ENCODE results near the gene HS6ST3. TPM values are rescaled to one million over a fixed set of nuclear protein-coding genes. Genes with fewer than 3 reads are reported as not detected.
"Not testable (repeated sequence)": the region's sequence is repeated elsewhere in the genome, so short reads cannot be mapped to it uniquely, and the experiment has no call there.

HS6ST3 gene
- 10 to 100 TPM in 2 of 8 experiments, 1 to 10 TPM in 3, under 1 TPM in 3; 0.04 to 17.2 (median 4.5) TPM for total RNA-seq

- in situ Hi-C loops (cut with MboI; ENCODE audit: low pct_unique_long_range_greater_than_20kb in 2 of 9, low sequenced_read_pairs in 9 of 9, unreplicated experiment in 9 of 9): no loop called here
- ATAC-seq (replicated peaks in 6 of 8): peak; percentile 56 to 82 (median 78)
- Histone ChIP-seq H3K4me3 (peak within 1 kb of the TSS; percentile 44 to 74 (median 56)), H3K4me1 (replicated peaks in 1 of 2) (peaks cover 0 to 6% of the 10 kb centered on the region in 2 donors), H3K27ac (no peak within 1 kb of the TSS)
- 0 to 20% (median 6%) methylated on average over 1 to 9 of the region's 35 CpGs; no CpG with 5 or more reads in 6 of the 10 experiments for WGBS, 10 experiments
Observed at GRCh38 chr13:96089749-96090239, at the start of gene HS6ST3. TSS of gene HS6ST3 (plus strand) at chr13:96090107.

GRCh38 chr13:96041326-96042110 lies 48.4 kb upstream of the HS6ST3 start:
- ATAC-seq (replicated peaks in 6 of 8): peak in 3 of 8 experiments; percentile 52 to 82 (median 71)
- in situ Hi-C loops (cut with MboI; ENCODE audit: low pct_unique_long_range_greater_than_20kb in 2 of 9, low sequenced_read_pairs in 9 of 9, unreplicated experiment in 9 of 9): loop anchor here in 1 of 9 experiments (25.0 kb wide), 1 partner anchor 771 kb away; no protein-coding TSS in a partner anchor
- H3K4me3 ChIP-seq: no peak overlapping the region
- H3K27ac ChIP-seq: no peak overlapping the region
- 60 to 100% (median 83%) methylated on average over 1 to 4 of the region's 4 CpGs; no CpG with 5 or more reads in 6 of the 10 experiments for WGBS, 10 experiments
- H3K4me1 ChIP-seq (replicated peaks in 1 of 2): no peaks in the 10 kb centered on the region

GRCh38 chr13:96044238-96044637 lies 45.7 kb upstream of the HS6ST3 start:
- no peak for ATAC-seq (replicated peaks in 6 of 8)
- Histone ChIP-seq H3K4me3 (no peak overlapping the region), H3K27ac (no peak overlapping the region), H3K4me1 (replicated peaks in 1 of 2) (no peaks in the 10 kb centered on the region)
- in situ Hi-C loops (cut with MboI; ENCODE audit: low pct_unique_long_range_greater_than_20kb in 2 of 9, low sequenced_read_pairs in 9 of 9, unreplicated experiment in 9 of 9): loop anchor here in 1 of 9 experiments (25.0 kb wide), 1 partner anchor 768 kb away; no protein-coding TSS in a partner anchor
- 83 to 100% (median 100%) methylated on average over 1 of the region's 1 CpG; no CpG with 5 or more reads in 3 of the 10 experiments for WGBS, 10 experiments

- not testable (repeated sequence) for H3K27ac ChIP-seq; H3K4me3 ChIP-seq; H3K4me1 ChIP-seq (replicated peaks in 1 of 2); ATAC-seq (replicated peaks in 6 of 8)
- 85 to 100% (median 100%) methylated on average over 1 to 10 of the region's 16 CpGs; no CpG with 5 or more reads in 4 of the 10 experiments for WGBS, 10 experiments
- in situ Hi-C loops (cut with MboI; ENCODE audit: low pct_unique_long_range_greater_than_20kb in 2 of 9, low sequenced_read_pairs in 9 of 9, unreplicated experiment in 9 of 9): loop anchor here in 1 of 9 experiments (25.0 kb wide), 1 partner anchor 766 kb away; no protein-coding TSS in a partner anchor
Observed at GRCh38 chr13:96046449-96047126, 43.3 kb upstream of the HS6ST3 start.

GRCh38 chr13:96050955-96051354 lies 39.0 kb upstream of the HS6ST3 start:
- ATAC-seq (replicated peaks in 6 of 8); H3K27ac ChIP-seq; H3K4me1 ChIP-seq (replicated peaks in 1 of 2); H3K4me3 ChIP-seq; in situ Hi-C loops (cut with MboI; ENCODE audit: low pct_unique_long_range_greater_than_20kb in 2 of 9, low sequenced_read_pairs in 9 of 9, unreplicated experiment in 9 of 9): not testable (repeated sequence)
- 100% methylated on average over 1 of the region's 4 CpGs; no CpG with 5 or more reads in 9 of the 10 experiments for whole genome bisulfite sequencing, 10 experiments

- in situ Hi-C loops (cut with MboI; ENCODE audit: low pct_unique_long_range_greater_than_20kb in 2 of 9, low sequenced_read_pairs in 9 of 9, unreplicated experiment in 9 of 9); ATAC-seq (replicated peaks in 6 of 8); H3K27ac ChIP-seq; H3K4me1 ChIP-seq (replicated peaks in 1 of 2): not testable (repeated sequence)
- 89 to 100% (median 96%) methylated on average over 2 to 5 of the region's 5 CpGs for WGBS, 10 experiments
- peak overlapping the region in 1 of 5 donors; percentile 78 for H3K4me3 ChIP-seq
Observed at GRCh38 chr13:96051491-96051890, 38.4 kb upstream of the HS6ST3 start.

GRCh38 chr13:96051946-96052345 lies 38.0 kb upstream of the HS6ST3 start:
- H3K4me3 ChIP-seq: peak overlapping the region in 4 of 5 donors; percentile 60 to 87 (median 77)
- 9 to 100% (median 79%) methylated on average over 1 to 3 of the region's 3 CpGs; no CpG with 5 or more reads in 2 of the 10 experiments for WGBS, 10 experiments
- H3K4me1 ChIP-seq (replicated peaks in 1 of 2); in situ Hi-C loops (cut with MboI; ENCODE audit: low pct_unique_long_range_greater_than_20kb in 2 of 9, low sequenced_read_pairs in 9 of 9, unreplicated experiment in 9 of 9); H3K27ac ChIP-seq; ATAC-seq (replicated peaks in 6 of 8): not testable (repeated sequence)

GRCh38 chr13:96052656-96053002 lies 37.3 kb upstream of the HS6ST3 start:
- H3K4me3 ChIP-seq: peak overlapping the region; percentile 60 to 87 (median 76)
- ATAC-seq (replicated peaks in 6 of 8): peak; percentile 20 to 59 (median 44)
- WGBS, 10 experiments: 0 to 7% (median 0%) methylated on average over 2 to 7 of the region's 12 CpGs; no CpG with 5 or more reads in 3 of the 10 experiments
- in situ Hi-C loops (cut with MboI; ENCODE audit: low pct_unique_long_range_greater_than_20kb in 2 of 9, low sequenced_read_pairs in 9 of 9, unreplicated experiment in 9 of 9): no loop called here
- H3K4me1 ChIP-seq (replicated peaks in 1 of 2): peaks cover 0 to 2% of the 10 kb centered on the region in 2 donors
- peak overlapping the region; percentile 58 to 71 for H3K27ac ChIP-seq

GRCh38 chr13:96053003-96053703 lies 36.8 kb upstream of the HS6ST3 start, which contains the start of gene UGGT2:
TSS of gene UGGT2 (minus strand) at chr13:96053401. CDS start at chr13:96053312, 89 bp downstream.
- in situ Hi-C loops (cut with MboI; ENCODE audit: low pct_unique_long_range_greater_than_20kb in 2 of 9, low sequenced_read_pairs in 9 of 9, unreplicated experiment in 9 of 9): no loop called here
- Histone ChIP-seq H3K4me1 (replicated peaks in 1 of 2) (peaks cover 0 to 2% of the 10 kb centered on the region in 2 donors), H3K4me3 (peak within 1 kb of the TSS; percentile 60 to 87 (median 76)), H3K27ac (peak within 1 kb of the TSS; percentile 77 to 92)
- peak; percentile 95 to 98 (median 98) for ATAC-seq (replicated peaks in 6 of 8)
- 0 to 3% (median 1%) methylated on average over 1 to 16 of the region's 77 CpGs; no CpG with 5 or more reads in 4 of the 10 experiments for WGBS, 10 experiments

- no peak for ATAC-seq (replicated peaks in 6 of 8)
- Histone ChIP-seq H3K4me1 (replicated peaks in 1 of 2) (peaks cover 2 to 7% of the 10 kb centered on the region in 2 donors), H3K27ac (no peak overlapping the region), H3K4me3 (no peak overlapping the region)
- in situ Hi-C loops (cut with MboI; ENCODE audit: low pct_unique_long_range_greater_than_20kb in 2 of 9, low sequenced_read_pairs in 9 of 9, unreplicated experiment in 9 of 9): no loop called here
- 0 to 100% (median 88%) methylated on average over 1 to 2 of the region's 2 CpGs; no CpG with 5 or more reads in 3 of the 10 experiments for WGBS, 10 experiments
Observed at GRCh38 chr13:96065849-96066248, 24.1 kb upstream of the HS6ST3 start.

- 0 to 100% (median 91%) methylated on average over 1 to 2 of the region's 2 CpGs; no CpG with 5 or more reads in 4 of the 10 experiments for WGBS, 10 experiments
- H3K27ac ChIP-seq: no peak overlapping the region
- no peak overlapping the region for H3K4me3 ChIP-seq
- in situ Hi-C loops (cut with MboI; ENCODE audit: low pct_unique_long_range_greater_than_20kb in 2 of 9, low sequenced_read_pairs in 9 of 9, unreplicated experiment in 9 of 9): no loop called here
- H3K4me1 ChIP-seq (replicated peaks in 1 of 2): no peaks in the 10 kb centered on the region
- ATAC-seq (replicated peaks in 6 of 8): no peak
Observed at GRCh38 chr13:96068729-96069128, 21.2 kb upstream of the HS6ST3 start.

- no peaks in the 10 kb centered on the region for H3K4me1 ChIP-seq (replicated peaks in 1 of 2)
- H3K27ac ChIP-seq: no peak overlapping the region
- no peak for ATAC-seq (replicated peaks in 6 of 8)
- no peak overlapping the region for H3K4me3 ChIP-seq
- 41 to 92% (median 73%) methylated on average over 4 to 6 of the region's 6 CpGs; no CpG with 5 or more reads in 2 of the 10 experiments for WGBS, 10 experiments
- in situ Hi-C loops (cut with MboI; ENCODE audit: low pct_unique_long_range_greater_than_20kb in 2 of 9, low sequenced_read_pairs in 9 of 9, unreplicated experiment in 9 of 9): no loop called here
Observed at GRCh38 chr13:96071504-96071903, 18.4 kb upstream of the HS6ST3 start.

Measured in motor neuron (in vitro differentiated cells).